PC-3 (cell line): ENCODE data around the gene TCF7L1. TPM values are rescaled to one million over a fixed set of nuclear protein-coding genes. Genes with fewer than 3 reads are reported as not detected.

ENCODE experiments used
- ATAC-seq: fragments of 200-7000 bp; cut with Tn5 transposase; 2 replicates; pipeline ENCODE4 v1.9.1; 2020; ENCODE audit warnings: mild to moderate bottlenecking, moderate library complexity
- BruUV-seq: library from RNA; stranded (reverse); fragments of 400-500 nt; replicated peaks from 2 replicates; lab custom pipeline; 2021; lab: Mats Ljungman, UMichigan
- CTCF ChIA-PET: fragments of 300-600 bp; sonication (Branson Sonifier 250); formaldehyde crosslinking; loops from one replicate; lab custom pipeline; 2022; ENCODE audit warnings: antibody characterized with exemption; lab: Charles Lee
- POLR2A ChIA-PET: fragments of 300-600 bp; sonication (Branson Sonifier 250); formaldehyde crosslinking; loops from one replicate; lab custom pipeline; 2022; ENCODE audit warnings: antibody characterized with exemption; ENCODE audit not compliant: unreplicated experiment; lab: Charles Lee
- DNase-seq: peaks from one replicate; pipeline ENCODE4 v3.0.0-alpha.2; 2015
- H2AFZ ChIP-seq: fragments of 300-600 bp; sonication (generic); 2 replicates; pipeline ENCODE4 v1.6.0; 2016; ENCODE audit warnings: antibody characterized with exemption, low read length
- H3F3A ChIP-seq: fragments of 300-600 bp; sonication (generic); one replicate; pipeline ENCODE4 v1.6.0; 2017; ENCODE audit warnings: antibody characterized with exemption, low read length, control low read depth, mild to moderate bottlenecking; ENCODE audit not compliant: unreplicated experiment
- H3K27ac ChIP-seq: fragments of 300-600 bp; sonication (generic); 2 replicates; pipeline ENCODE4 v1.5.1; 2016; ENCODE audit warnings: mild to moderate bottlenecking, low read length
- H3K27me3 ChIP-seq: fragments of 300-600 bp; sonication (generic); 2 replicates; pipeline ENCODE4 v1.6.1; 2016; ENCODE audit warnings: low read length, mixed read lengths
- H3K36me3 ChIP-seq: fragments of 300-600 bp; sonication (generic); 2 replicates; pipeline ENCODE4 v1.6.1; 2016; ENCODE audit warnings: low read depth, mixed run types, low read length, mixed read lengths
- H3K4me1 ChIP-seq: fragments of 300-600 bp; sonication (generic); 2 replicates; pipeline ENCODE4 v1.5.1; 2016; ENCODE audit warnings: low read length; ENCODE audit not compliant: insufficient read depth
- H3K4me2 ChIP-seq: fragments of 300-600 bp; sonication (generic); 2 replicates; pipeline ENCODE4 v1.6.0; 2016; ENCODE audit warnings: low read length
- H3K4me3 ChIP-seq: fragments of 300-600 bp; sonication (generic); 2 replicates; pipeline ENCODE4 v1.5.1; 2016; ENCODE audit warnings: mild to moderate bottlenecking, low read length, mixed read lengths
- H3K79me2 ChIP-seq: fragments of 300-600 bp; sonication (generic); 2 replicates; pipeline ENCODE4 v1.6.1; 2017; ENCODE audit warnings: low read length, mixed read lengths
- H3K9ac ChIP-seq: fragments of 300-600 bp; sonication (generic); 2 replicates; pipeline ENCODE4 v1.6.0; 2016; ENCODE audit warnings: mild to moderate bottlenecking, low read length
- H3K9me2 ChIP-seq: fragments of 300-600 bp; sonication (generic); replicated peaks from 2 replicates; pipeline ENCODE4 v1.6.1; 2016; ENCODE audit warnings: mixed run types, low read length, mixed read lengths
- H3K9me3 ChIP-seq: fragments of 300-600 bp; sonication (generic); 2 replicates; pipeline ENCODE4 v1.6.1; 2016; ENCODE audit warnings: low read length, mixed read lengths
- H4K20me1 ChIP-seq: fragments of 300-600 bp; sonication (generic); 2 replicates; pipeline ENCODE4 v1.6.1; 2016; ENCODE audit warnings: low read length, mixed read lengths
- EZH2 ChIP-seq: fragments of 300-600 bp; sonication (generic); IDR thresholded peaks from one replicate; pipeline ENCODE4 v1.6.1; 2017; ENCODE audit warnings: antibody characterized with exemption, mild to moderate bottlenecking, low read length; ENCODE audit not compliant: unreplicated experiment
- EZH2phosphoT487 ChIP-seq: fragments of 300-600 bp; sonication (generic); IDR thresholded peaks from 2 replicates; pipeline ENCODE4 v1.6.1; 2018; ENCODE audit warnings: mild to moderate bottlenecking, antibody characterized with exemption, low read length, borderline replicate concordance
- intact Hi-C: fragments of 100-400 bp; cut with micrococcal nuclease; formaldehyde crosslinking; loops from 2 replicates; pipeline ENCODE4 v1.9.0; 2023
- total RNA-seq: library from RNA; depleted of rRNA; stranded (reverse); fragments of >200 nt; gene quantifications from 2 replicates; pipeline ENCODE4 v1.2.3, GENCODE V29; 2014
- TF ChIP-seq, protein P1 (sequence below): fragments of 300-600 bp; sonication (generic); conservative IDR thresholded peaks from 2 replicates; pipeline ENCODE4 v1.5.1; 2017; ENCODE audit warnings: antibody characterized with exemption, low read depth, mild to moderate bottlenecking, low read length

The TCF7L1 gene
- total RNA-seq, 1 experiment from 2014 or later = 1.8 TPM

DNA sequence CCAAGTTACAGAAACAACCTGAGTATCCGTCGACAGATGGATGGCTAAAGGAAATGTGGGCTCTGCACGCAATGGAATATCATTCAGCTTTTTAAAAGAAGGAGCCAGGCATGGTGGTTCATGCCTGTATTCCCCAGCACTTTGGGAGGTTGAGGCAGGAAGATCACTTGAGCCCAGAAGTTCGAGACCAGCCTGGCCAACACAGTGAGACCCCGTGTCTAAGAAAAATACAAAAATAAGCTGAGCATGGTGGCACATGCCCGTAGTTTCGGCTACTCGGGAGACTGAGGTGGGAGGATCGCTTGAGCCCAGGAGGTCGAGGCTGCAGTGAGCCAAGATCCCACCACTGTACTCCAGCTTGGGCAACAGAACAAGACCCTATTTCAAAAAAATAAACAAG lies 34.3 kb downstream of the TCF7L1 start:
- H3K36me3 ChIP-seq = no peaks in the 10 kb centered on the region
- H3K27me3 ChIP-seq = no peaks in the 10 kb centered on the region
- no TSS peak for BruUV-seq
- H3K9me3 ChIP-seq = no peaks in the 10 kb centered on the region
- H3K27ac ChIP-seq = no peak overlapping the region
- H2AFZ ChIP-seq = no peak overlapping the region
- intact Hi-C loops = no loop called here
- H3K4me1 ChIP-seq = no peaks in the 10 kb centered on the region
- no peaks in the 10 kb centered on the region for H3K9me2 ChIP-seq
- no peak overlapping the region for H3K4me2 ChIP-seq
- ATAC-seq (no peak), DNase-seq (no peak)
- H3K79me2 ChIP-seq = no peaks in the 10 kb centered on the region
- no peaks in the 10 kb centered on the region for H4K20me1 ChIP-seq
- H3K9ac ChIP-seq = no peak overlapping the region
- POLR2A ChIA-PET = no interaction called here
- no peak overlapping the region for H3K4me3 ChIP-seq
- TF ChIP-seq EZH2phosphoT487 = no peak
- TF ChIP-seq, protein P1, sequence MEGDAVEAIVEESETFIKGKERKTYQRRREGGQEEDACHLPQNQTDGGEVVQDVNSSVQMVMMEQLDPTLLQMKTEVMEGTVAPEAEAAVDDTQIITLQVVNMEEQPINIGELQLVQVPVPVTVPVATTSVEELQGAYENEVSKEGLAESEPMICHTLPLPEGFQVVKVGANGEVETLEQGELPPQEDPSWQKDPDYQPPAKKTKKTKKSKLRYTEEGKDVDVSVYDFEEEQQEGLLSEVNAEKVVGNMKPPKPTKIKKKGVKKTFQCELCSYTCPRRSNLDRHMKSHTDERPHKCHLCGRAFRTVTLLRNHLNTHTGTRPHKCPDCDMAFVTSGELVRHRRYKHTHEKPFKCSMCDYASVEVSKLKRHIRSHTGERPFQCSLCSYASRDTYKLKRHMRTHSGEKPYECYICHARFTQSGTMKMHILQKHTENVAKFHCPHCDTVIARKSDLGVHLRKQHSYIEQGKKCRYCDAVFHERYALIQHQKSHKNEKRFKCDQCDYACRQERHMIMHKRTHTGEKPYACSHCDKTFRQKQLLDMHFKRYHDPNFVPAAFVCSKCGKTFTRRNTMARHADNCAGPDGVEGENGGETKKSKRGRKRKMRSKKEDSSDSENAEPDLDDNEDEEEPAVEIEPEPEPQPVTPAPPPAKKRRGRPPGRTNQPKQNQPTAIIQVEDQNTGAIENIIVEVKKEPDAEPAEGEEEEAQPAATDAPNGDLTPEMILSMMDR = no peak
- TF ChIP-seq EZH2 = no peak
- CTCF ChIA-PET = no interaction called here
- H3F3A ChIP-seq = no peaks in the 10 kb centered on the region

GRCh38 chr2:85168942-85169341 lies 35.8 kb downstream of the TCF7L1 start:
- Histone ChIP-seq H3K36me3 (no peaks in the 10 kb centered on the region), H3K27ac (no peak overlapping the region), H3K9ac (no peak overlapping the region), H3K4me1 (no peaks in the 10 kb centered on the region), H4K20me1 (no peaks in the 10 kb centered on the region), H3K4me2 (no peak overlapping the region), H3K4me3 (no peak overlapping the region), H2AFZ (no peak overlapping the region), H3K79me2 (no peaks in the 10 kb centered on the region), H3K9me3 (no peaks in the 10 kb centered on the region), H3K9me2 (no peaks in the 10 kb centered on the region), H3K27me3 (no peaks in the 10 kb centered on the region), H3F3A (no peaks in the 10 kb centered on the region)
- intact Hi-C loops = no loop called here
- ATAC-seq = no peak
- no TSS peak for BruUV-seq
- CTCF ChIA-PET = no interaction called here
- TF ChIP-seq EZH2 (no peak), EZH2phosphoT487 (no peak)
- TF ChIP-seq, protein P1 = no peak
- POLR2A ChIA-PET = no interaction called here
- no peak for DNase-seq

DNA sequence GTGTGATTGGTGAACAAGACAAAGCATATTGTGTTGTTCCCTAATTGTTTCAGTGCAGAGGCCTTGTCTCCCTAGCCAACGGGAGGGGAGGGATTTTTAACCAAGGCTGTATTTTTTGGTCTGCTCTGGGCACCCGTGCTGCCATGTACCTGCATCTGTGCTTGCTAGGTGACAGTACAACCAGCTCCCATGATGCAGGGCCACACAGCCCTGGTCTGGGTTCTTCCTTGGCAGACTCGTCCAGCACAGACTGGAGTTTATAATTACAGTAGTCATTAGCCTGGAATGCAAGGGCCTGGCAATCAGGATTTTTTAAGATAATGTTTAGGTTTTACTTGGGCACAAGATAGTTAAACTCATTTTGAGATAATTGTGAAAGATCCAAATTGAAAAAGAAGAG lies 36.4 kb downstream of the TCF7L1 start:
- ATAC-seq = no peak
- H3K4me3 ChIP-seq = no peak overlapping the region
- no peaks in the 10 kb centered on the region for H3K27me3 ChIP-seq
- no peak overlapping the region for H2AFZ ChIP-seq
- H4K20me1 ChIP-seq = no peaks in the 10 kb centered on the region
- no peaks in the 10 kb centered on the region for H3K79me2 ChIP-seq
- peaks cover under 1% of the 10 kb centered on the region; the same call in 1 of the 2 replicates for H3K4me1 ChIP-seq
- H3K27ac ChIP-seq = no peak overlapping the region
- no TSS peak for BruUV-seq
- ChIA-PET POLR2A (no interaction called here), CTCF (no interaction called here)
- no peak for TF ChIP-seq EZH2
- TF ChIP-seq, protein P1 = no peak
- TF ChIP-seq EZH2phosphoT487 = no peak
- no peak for DNase-seq
- no peaks in the 10 kb centered on the region for H3K9me3 ChIP-seq
- intact Hi-C loops = no loop called here
- H3F3A ChIP-seq = no peaks in the 10 kb centered on the region
- no peak overlapping the region for H3K4me2 ChIP-seq
- H3K36me3 ChIP-seq = no peaks in the 10 kb centered on the region
- no peaks in the 10 kb centered on the region for H3K9me2 ChIP-seq
- no peak overlapping the region for H3K9ac ChIP-seq
